GM18870 (cell line): ENCODE results near the gene TBL1Y.
"Not testable (repeated sequence)": the region's sequence is repeated elsewhere in the genome, so short reads cannot be mapped to it uniquely, and the experiment has no call there.

Experiments
- ATAC-seq: cut with Tn5 transposase; IDR thresholded peaks from one replicate; pipeline ENCODE4 v1.9.1; 2021; ENCODE audit warnings: moderate library complexity; ENCODE audit not compliant: unreplicated experiment

Gene TBL1Y

DNA sequence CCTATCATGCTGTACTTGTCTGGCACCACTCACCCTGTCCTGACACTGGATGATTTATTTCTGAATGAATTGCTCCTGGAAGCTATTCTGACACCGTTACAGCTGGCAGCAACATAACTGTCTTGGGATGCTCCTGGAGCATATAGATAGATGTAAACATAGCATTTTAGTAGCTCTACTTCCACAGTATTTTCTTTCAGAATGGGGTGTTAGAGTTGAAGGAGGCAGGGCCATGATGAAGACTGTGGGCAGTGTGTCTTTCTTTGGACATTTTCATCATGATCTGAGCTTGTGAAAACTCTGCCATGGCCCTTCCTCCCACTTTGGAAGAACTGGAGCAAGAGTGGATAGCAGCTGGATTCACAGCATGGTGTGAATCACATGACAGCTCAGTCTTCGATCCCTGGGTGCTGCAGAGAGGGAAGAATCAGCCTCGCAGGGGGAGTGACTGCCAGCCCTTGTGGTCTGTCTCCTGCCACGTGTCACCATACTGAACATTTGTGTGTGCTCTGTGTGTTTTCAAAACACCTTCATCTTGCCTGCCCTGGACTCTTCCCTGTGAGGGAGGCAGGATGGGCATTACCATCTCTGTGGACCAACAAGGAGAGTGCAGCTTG, 61.9 kb downstream of the TBL1Y start:
- no peak for ATAC-seq

- ATAC-seq = no peak
Measured at GRCh38 chrY:6974971-6975370, 64.5 kb downstream of the TBL1Y start.

- no peak for ATAC-seq
Measured at GRCh38 chrY:6977783-6978182, 67.3 kb downstream of the TBL1Y start.

DNA sequence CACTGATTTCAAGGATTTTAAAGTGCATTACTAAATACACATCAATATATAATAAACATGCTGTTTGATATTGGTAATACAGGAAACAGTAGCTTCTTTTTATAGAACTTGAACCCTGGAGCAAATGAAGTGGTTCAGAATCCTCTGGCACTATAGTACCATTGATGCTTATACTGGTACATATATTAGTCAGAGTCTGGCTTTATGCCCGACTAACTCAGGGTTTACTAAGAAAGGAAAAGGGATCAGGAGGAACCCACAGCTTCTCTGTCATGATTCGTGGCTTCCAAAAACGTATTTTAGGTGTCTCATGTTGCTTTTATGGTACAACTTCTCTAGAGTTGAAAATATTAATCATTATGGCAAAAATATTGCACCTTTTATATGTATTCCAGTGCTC, 72.7 kb downstream of the TBL1Y start:
- ATAC-seq = no peak

DNA sequence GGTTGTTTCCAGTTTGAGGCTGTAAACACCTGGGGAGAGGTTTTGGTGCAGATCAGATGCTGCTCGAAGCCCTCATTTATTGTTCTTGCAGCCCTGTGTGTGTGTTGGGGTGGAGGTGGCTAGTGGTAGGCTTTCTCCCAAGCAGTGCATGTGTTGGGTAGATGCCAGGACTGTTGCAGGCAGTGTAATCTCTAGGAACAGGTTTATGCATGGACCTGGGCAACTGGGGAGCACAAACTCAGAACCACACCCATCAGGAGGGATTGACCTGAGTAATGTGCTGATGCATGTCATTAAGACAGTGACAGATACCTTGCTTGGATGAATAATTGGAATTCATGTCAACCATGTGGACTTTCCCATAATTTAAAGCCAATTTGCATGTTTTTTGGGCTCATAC, 77.3 kb downstream of the TBL1Y start:
- ATAC-seq = no peak

GRCh38 chrY:6989886-6990620, 79.6 kb downstream of the TBL1Y start:
- ATAC-seq = no peak

GRCh38 chrY:6992041-6992440, 81.5 kb downstream of the TBL1Y start:
- no peak for ATAC-seq

DNA sequence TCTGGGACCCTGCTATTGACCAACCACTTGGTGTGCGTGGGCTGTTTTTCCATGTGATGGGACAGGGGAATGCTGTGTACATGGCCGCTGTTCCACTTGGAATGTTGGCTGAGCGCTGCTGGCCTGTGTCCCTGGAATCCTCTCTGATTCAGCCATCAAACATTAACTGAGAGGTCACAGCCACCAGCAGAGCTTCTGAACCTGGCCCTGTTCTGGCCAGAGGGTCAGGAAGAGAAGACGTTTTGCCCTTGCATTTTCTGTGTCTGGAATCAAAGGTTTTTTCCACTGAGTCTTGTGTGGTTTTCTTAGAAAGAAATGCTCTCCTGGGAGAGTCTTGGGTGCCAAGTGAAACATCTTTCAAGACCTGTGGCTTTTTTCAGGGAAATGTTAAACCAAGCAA, 85.5 kb downstream of the TBL1Y start:
- no peak for ATAC-seq

DNA sequence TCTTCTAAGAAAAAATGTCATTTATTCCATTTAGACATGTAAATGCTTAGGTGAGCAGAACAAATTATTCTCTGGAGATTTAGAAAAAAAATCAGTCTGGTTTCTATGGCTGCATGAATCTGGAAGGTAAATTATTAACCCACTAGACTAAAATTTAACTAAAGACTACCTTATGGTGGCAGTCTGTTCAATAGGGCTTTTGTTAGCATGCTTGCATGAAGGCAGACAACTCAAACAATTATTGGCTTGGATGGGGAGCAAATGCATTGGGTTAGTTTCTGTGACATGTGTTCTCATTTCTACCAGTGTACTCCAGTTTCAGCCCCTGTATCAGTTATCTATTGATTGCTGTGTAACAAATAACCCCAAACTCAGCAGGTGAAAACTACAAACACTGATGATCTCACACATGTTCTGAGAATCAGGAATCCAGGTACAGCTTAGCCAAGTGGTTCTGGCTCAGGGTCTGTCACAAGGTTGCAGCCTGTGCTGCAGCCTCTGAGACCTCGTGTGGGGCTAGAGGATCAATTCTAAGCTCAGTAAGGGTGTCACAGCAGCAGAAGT, 87.1 kb downstream of the TBL1Y start:
- no peak for ATAC-seq

GRCh38 chrY:6999905-7000304, 89.4 kb downstream of the TBL1Y start:
- no peak for ATAC-seq

GRCh38 chrY:7002581-7002980, 92.1 kb downstream of the TBL1Y start:
- no peak for ATAC-seq

- ATAC-seq = no peak
Measured at GRCh38 chrY:7007911-7008310, 97.4 kb downstream of the TBL1Y start.

DNA sequence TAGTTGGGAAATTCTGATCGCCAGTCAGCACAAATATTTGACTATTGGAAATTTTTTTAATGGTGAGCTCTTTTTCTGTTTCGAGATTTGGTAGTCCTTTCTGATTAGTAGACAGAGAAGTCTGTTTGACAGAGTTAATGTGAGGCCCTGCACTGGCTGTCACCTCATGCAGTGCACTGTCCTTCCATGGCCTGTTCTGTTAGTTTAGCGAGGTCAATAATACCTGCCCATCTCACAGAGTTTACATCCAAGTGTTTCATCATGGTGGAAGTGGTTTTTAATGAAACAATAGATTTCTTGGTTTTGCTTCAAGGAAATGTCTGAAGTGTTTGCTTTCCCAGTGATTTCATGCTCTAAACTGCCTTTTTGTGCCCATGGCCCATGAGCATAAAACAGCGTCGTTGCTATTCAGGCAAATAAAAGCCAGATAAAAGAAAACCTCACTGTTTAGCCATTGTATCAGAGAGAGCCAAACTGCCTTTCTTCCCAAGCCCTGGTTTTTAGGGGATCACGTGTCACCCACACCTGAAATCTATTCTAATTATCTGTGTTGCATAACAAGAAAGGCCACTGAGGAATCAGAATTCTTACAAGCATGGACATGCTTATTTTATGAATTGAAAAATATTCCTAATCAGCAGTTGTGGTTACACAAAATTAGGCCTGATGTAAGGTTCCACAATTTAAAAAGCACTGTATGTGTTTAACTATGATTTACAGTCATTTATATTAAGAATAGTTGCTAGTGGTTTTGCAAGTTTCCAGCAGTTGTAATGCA, 98.3 kb downstream of the TBL1Y start:
- ATAC-seq = no peak

- ATAC-seq = no peak
Measured at GRCh38 chrY:7013051-7013450, 102.6 kb downstream of the TBL1Y start.

DNA sequence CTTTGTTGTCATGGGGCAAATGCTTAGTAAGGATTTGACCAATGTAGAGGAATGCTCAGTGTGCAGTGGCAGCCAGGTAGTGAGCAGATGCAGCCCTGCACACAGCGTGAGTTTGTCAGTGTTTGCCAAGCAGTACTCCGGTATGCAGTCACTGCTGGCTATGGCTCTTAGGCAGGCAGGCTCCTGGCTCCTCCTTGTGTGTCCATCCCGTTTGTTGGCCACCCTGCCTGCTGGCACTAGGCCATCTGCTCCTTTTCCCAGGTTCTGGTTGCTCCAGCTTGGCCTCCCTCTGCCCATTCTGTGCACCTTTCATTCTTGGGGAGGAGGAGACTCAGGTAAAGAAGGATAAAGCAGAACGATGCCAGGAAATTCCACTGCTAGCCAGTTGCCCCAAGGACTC, 106.0 kb downstream of the TBL1Y start:
- ATAC-seq = no peak

DNA sequence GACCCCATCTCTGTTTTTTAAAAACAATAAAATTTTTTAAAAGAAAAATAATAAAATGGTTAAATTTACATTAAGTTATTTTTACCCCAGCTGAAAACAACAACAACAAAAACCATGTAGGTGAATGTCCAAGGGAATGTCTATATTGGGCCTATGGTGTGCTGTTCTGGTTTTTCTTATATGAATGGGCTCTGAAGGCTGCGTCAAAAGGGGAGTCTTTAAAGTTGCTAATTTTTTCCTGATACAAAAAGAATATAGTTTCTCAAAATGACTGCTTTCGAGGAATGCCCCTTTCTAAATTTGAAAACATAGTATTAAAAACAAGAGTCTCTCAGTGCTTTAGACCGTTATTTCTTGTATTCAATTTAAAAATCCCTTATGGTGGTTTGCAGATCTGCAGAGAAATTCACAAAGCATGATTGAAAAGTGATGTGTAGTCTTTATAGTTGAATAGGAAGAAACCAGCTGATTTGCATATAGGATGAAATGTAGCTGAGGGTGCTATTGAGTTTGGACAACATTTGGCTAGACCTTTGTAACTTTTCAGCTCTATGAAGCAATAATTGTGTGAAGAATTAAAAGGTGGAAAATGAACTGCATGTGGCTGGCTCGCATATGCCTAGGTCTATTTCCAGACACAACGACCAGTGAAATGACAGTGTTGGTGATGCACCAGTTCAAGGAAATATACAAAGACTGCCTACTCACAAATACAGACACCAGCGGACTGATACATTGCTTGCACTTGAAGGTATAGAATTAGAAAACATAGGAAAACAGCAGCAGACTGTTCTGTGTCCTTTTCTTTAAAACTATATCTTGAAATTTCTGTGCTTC, 107.0 kb downstream of the TBL1Y start:
- no peak for ATAC-seq

- ATAC-seq = no peak
Measured at GRCh38 chrY:7039037-7039436, 128.5 kb downstream of the TBL1Y start.

GRCh38 chrY:7040662-7041061, 130.2 kb downstream of the TBL1Y start:
- ATAC-seq = no peak

DNA sequence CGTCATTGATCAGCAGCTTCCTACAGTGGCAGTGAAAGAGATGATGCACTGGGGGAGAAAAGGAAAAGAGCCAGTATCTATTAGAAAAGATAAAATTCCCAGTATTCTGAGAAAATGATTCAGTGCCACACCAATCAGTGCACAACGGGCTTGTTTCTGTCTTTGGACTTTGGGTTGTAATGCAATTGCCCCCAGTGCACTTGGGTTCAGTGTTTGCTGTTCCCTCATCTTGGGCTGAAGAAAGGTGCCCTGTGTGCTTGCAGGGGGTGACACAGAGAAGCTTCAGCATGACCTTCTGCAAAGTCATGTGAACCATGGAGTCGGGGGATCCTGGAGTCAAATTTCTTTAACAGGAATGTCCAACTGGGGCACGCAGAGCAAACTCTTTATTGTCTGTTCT, 131.5 kb downstream of the TBL1Y start:
- ATAC-seq = no peak

GRCh38 chrY:7052461-7052860, 142.0 kb downstream of the TBL1Y start:
- ATAC-seq = not testable (repeated sequence)

- ATAC-seq = no peak
Measured at GRCh38 chrY:7056886-7057285, 146.4 kb downstream of the TBL1Y start.
